Breast epithelium (tissue), 3 donors: Measurements from ENCODE around the gene PUM2.

ENCODE experiments used
- CTCF ChIP-seq, 3 donors: fragments of 450-650 bp; IDR thresholded peaks; one replicate each; pipeline ENCODE4 v1.5.1; 2016 to 2017; ENCODE audit warnings: antibody characterized with exemption in 3 of 3, mild to moderate bottlenecking in 3 of 3, moderate library complexity in 3 of 3
- POLR2A ChIP-seq: fragments of 450-650 bp; IDR thresholded peaks from one replicate; pipeline ENCODE4 v1.6.1; 2016; ENCODE audit warnings: antibody characterized with exemption, mild to moderate bottlenecking, moderate library complexity

- no peak for TF ChIP-seq POLR2A
- no peak for TF ChIP-seq CTCF (IDR thresholded peaks at IDR 0.05)
Measured at GRCh38 chr2:20382965-20383810, 32.5 kb upstream of the PUM2 start.
